HCT116 (cell line): ENCODE measurements around the gene CD96. TPM values are rescaled to one million over a fixed set of nuclear protein-coding genes. Genes with fewer than 3 reads are reported as not detected.

ENCODE experiments used
- ATAC-seq: fragments of 200-7000 bp; cut with Tn5 transposase; 2 replicates; pipeline ENCODE4 v1.9.1; 2020; ENCODE audit warnings: mild to moderate bottlenecking, moderate library complexity
- BruUV-seq: library from RNA; stranded (reverse); fragments of 400-500 nt; replicated peaks from 2 replicates; lab custom pipeline; 2021; lab: Mats Ljungman, UMichigan
- CTCF ChIA-PET: fragments of 300-600 bp; sonication (Branson Sonifier 250); formaldehyde crosslinking; loops from one replicate; lab custom pipeline; 2021; ENCODE audit warnings: antibody characterized with exemption; lab: Charles Lee
- POLR2A ChIA-PET: fragments of 300-600, 350-600 bp; sonication (Branson Sonifier 250); formaldehyde crosslinking; loops from one replicate; lab custom pipeline; 2021; ENCODE audit warnings: antibody characterized with exemption; lab: Charles Lee
- RAD21 ChIA-PET, 2 experiments: fragments of 300-600 bp; sonication (Branson Sonifier 250); formaldehyde crosslinking; loops; one replicate each; lab custom pipeline; 2023; ENCODE audit warnings: low total read pairs in 2 of 2; ENCODE audit not compliant: uncharacterized antibody in 2 of 2, unreplicated experiment in 2 of 2, low non-redundant PET in 1 of 2; lab: Charles Lee
- DNase-seq: peaks from one replicate; pipeline ENCODE4 v3.0.0-alpha.2; 2010; ENCODE audit warnings: low read depth, low spot score
- H2AFZ ChIP-seq: fragments of 200-600 bp; shearing (Covaris generic), sonication (generic); 2 replicates; pipeline ENCODE4 v1.6.1; 2017; ENCODE audit warnings: low read depth, mixed run types, mixed read lengths, antibody characterized with exemption, low read length; ENCODE audit not compliant: poor library complexity, severe bottlenecking
- H3K27ac ChIP-seq: 2 replicates; pipeline ENCODE4 v1.5.1; 2012; ENCODE audit warnings: low read depth, low read length
- H3K27me3 ChIP-seq: fragments of 200-600 bp; sonication (generic); 2 replicates; pipeline ENCODE4 v1.6.1; 2016; ENCODE audit warnings: mixed run types, low read length, mixed read lengths; ENCODE audit not compliant: insufficient read depth
- H3K36me3 ChIP-seq, 2 experiments: fragments of 200-500 bp in 1 of 2; fragments of 200-600 bp in 1 of 2; sonication (Bioruptor generic) in 1 of 2; sonication (generic) in 1 of 2; 2 replicates each; pipeline versions ENCODE4 v1.5.1 to v1.6.1; 2014 to 2016; ENCODE audit warnings: low read length in 2 of 2, inconsistent platforms in 1 of 2, mixed read lengths in 1 of 2, mixed run types in 1 of 2; ENCODE audit not compliant: insufficient read depth in 2 of 2, control insufficient read depth in 1 of 2
- H3K4me1 ChIP-seq, 2 experiments: fragments of 200-600 bp in 1 of 2; sonication (generic) in 1 of 2; 2 replicates each; pipeline versions ENCODE4 v1.5.1 to v1.6.1; 2012 to 2017; ENCODE audit warnings: low read length in 2 of 2, inconsistent platforms in 1 of 2, mild to moderate bottlenecking in 1 of 2, mixed read lengths in 1 of 2, mixed run types in 1 of 2, moderate library complexity in 1 of 2; ENCODE audit not compliant: insufficient read depth in 2 of 2, control insufficient read depth in 1 of 2
- H3K4me2 ChIP-seq: fragments of 200-600 bp; sonication (generic); 2 replicates; pipeline ENCODE4 v1.6.1; 2017; ENCODE audit warnings: mixed run types, low read length, mixed read lengths
- H3K4me3 ChIP-seq, 2 experiments: fragments of 200-600 bp in 1 of 2; sonication (generic) in 1 of 2; replicated peaks in 1 of 2; 2 replicates each; pipeline ENCODE4 v1.5.1; 2011 to 2016; ENCODE audit warnings: low read length in 2 of 2, control low read depth in 1 of 2, low read depth in 1 of 2, mild to moderate bottlenecking in 1 of 2, mixed read lengths in 1 of 2, mixed run types in 1 of 2
- H3K79me2 ChIP-seq: fragments of 200-600 bp; sonication (generic); 2 replicates; pipeline ENCODE4 v1.6.1; 2017; ENCODE audit warnings: mild to moderate bottlenecking, mixed run types, low read length, moderate library complexity, mixed read lengths; ENCODE audit not compliant: insufficient read depth
- H3K9ac ChIP-seq: fragments of 200-600 bp; sonication (generic); 2 replicates; pipeline ENCODE4 v1.6.1; 2016; ENCODE audit warnings: low read length, mixed read lengths
- H3K9me2 ChIP-seq: fragments of 200-600 bp; sonication (generic), shearing (Covaris generic); 2 replicates; pipeline ENCODE4 v1.6.1; 2017; ENCODE audit warnings: mixed run types, mild to moderate bottlenecking, moderate library complexity; ENCODE audit not compliant: insufficient read depth
- H3K9me3 ChIP-seq, 2 experiments: fragments of 200-500 bp in 1 of 2; fragments of 200-600 bp in 1 of 2; sonication (Bioruptor generic) in 1 of 2; sonication (generic) in 1 of 2; 2 replicates each; pipeline ENCODE4 v1.6.1; 2014 to 2017; ENCODE audit warnings: low read length in 2 of 2, mixed read lengths in 2 of 2, inconsistent platforms in 1 of 2, low read depth in 1 of 2, mild to moderate bottlenecking in 1 of 2, mixed run types in 1 of 2, moderate library complexity in 1 of 2; ENCODE audit not compliant: control insufficient read depth in 1 of 2, insufficient read depth in 1 of 2
- H4K20me1 ChIP-seq: fragments of 200-600 bp; sonication (generic), shearing (Covaris generic); 2 replicates; pipeline ENCODE4 v1.6.1; 2017; ENCODE audit warnings: mixed run types, mild to moderate bottlenecking, moderate library complexity; ENCODE audit not compliant: insufficient read depth
- EGR1 ChIP-seq: IDR thresholded peaks from 2 replicates; pipeline ENCODE4 v1.6.1; 2012; ENCODE audit warnings: low read depth
- EZH2phosphoT487 ChIP-seq: fragments of 200-600 bp; IDR thresholded peaks from 2 replicates; pipeline ENCODE4 v1.6.1; 2018; ENCODE audit warnings: antibody characterized with exemption, borderline replicate concordance
- POLR2A ChIP-seq: IDR thresholded peaks from 2 replicates; pipeline ENCODE4 v1.7.0; 2011; ENCODE audit warnings: borderline replicate concordance; ENCODE audit not compliant: insufficient read depth, insufficient read length; ENCODE audit errors: extremely low read depth
- POLR2AphosphoS5 ChIP-seq: IDR thresholded peaks from 2 replicates; pipeline ENCODE4 v1.6.1; 2011; ENCODE audit warnings: mild to moderate bottlenecking, low read depth, low read length, moderate library complexity
- SP1 ChIP-seq: IDR thresholded peaks from 2 replicates; pipeline ENCODE4 v1.6.1; 2012; ENCODE audit warnings: low read depth
- ZNF274 ChIP-seq: fragments of 200-500 bp; sonication (Bioruptor generic); IDR thresholded peaks from 2 replicates; pipeline ENCODE4 v1.6.1; 2014; ENCODE audit warnings: mild to moderate bottlenecking, low read depth, low read length, inconsistent platforms
- intact Hi-C: fragments of 100-400 bp; cut with micrococcal nuclease; formaldehyde crosslinking; loops from 2 replicates; pipeline ENCODE4 v1.10.0; 2022
- total RNA-seq: library from RNA; stranded (reverse); gene quantifications from one replicate; pipeline ENCODE4 v1.2.1, GENCODE V29; 2021; ENCODE audit not compliant: unreplicated experiment
- TF ChIP-seq, protein P1 (sequence below): IDR thresholded peaks from 2 replicates; pipeline ENCODE4 v1.6.1; 2012
- TF ChIP-seq, protein P2 (sequence below): IDR thresholded peaks from 2 replicates; pipeline ENCODE4 v1.6.1; 2011; ENCODE audit warnings: mild to moderate bottlenecking, low read length, moderate library complexity; ENCODE audit not compliant: insufficient replicate concordance; ENCODE audit errors: extremely low read depth

CD96 gene
- total RNA-seq, 1 experiment from 2014 or later: 0.42 TPM

DNA sequence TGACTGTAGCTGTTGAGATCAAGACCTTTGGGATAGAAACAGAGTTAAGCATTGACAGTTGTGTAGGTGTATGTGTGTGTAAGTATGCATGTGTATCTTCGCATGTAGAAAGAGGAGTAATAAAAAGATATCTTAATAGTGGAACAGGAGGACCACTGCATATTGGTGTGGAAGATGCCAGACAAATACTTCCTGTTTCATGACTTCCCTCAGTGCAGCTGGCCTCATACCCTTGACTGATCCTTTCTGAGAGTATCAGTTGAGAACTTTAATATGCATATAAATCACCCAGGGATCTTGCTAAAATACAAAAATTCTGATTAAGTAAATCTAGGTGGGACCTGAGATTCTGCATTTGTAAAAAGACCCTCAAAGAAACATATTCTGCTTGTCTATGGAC is 61.7 kb downstream of the CD96 start:
- intact Hi-C loops: no loop called here
- Histone ChIP-seq H3K4me1 (peaks cover 0 to 39% of the 10 kb centered on the region in 2 experiments; a peak in 2 of 4 replicates), H3K4me3 (no peak overlapping the region), H3K79me2 (no peaks in the 10 kb centered on the region), H3K9ac (no peak overlapping the region), H3K4me2 (no peak overlapping the region), H3K27me3 (no peaks in the 10 kb centered on the region), H4K20me1 (no peaks in the 10 kb centered on the region), H2AFZ (no peak overlapping the region), H3K36me3 (no peaks in the 10 kb centered on the region), H3K9me2 (no peaks in the 10 kb centered on the region), H3K9me3 (no peaks in the 10 kb centered on the region), H3K27ac (no peak overlapping the region)
- ATAC-seq (no peak), DNase-seq (no peak)
- no TSS peak for BruUV-seq
- TF ChIP-seq EGR1 (no peak), SP1 (no peak), POLR2AphosphoS5 (no peak), ZNF274 (no peak)
- ChIA-PET CTCF (no interaction called here), RAD21 (no interaction called here), POLR2A (no interaction called here)

DNA sequence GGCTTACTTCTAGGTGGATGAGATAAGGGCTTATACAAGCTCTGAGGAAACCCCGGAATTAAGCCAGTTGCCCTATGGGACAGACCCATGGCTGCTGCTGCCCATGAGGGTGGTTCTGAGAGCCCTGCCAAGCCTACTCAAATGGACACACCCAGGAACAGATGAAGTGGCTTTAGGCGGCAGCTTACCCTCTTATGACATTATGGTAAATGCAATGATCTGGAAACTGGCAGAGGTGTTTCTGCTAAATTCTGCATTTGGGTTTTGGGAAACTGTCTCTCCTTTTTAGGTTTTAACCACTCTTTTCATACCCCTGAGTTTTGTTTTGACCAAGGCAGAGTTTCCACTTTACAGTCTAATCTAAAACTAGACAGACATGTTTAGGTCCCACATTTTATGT is 62.1 kb downstream of the CD96 start:
- Histone ChIP-seq H3K9ac (no peak overlapping the region), H3K4me3 (no peak overlapping the region), H3K4me1 (peaks cover 0 to 43% of the 10 kb centered on the region in 2 experiments; a peak in 2 of 4 replicates), H3K9me3 (no peaks in the 10 kb centered on the region), H3K4me2 (no peak overlapping the region), H4K20me1 (no peaks in the 10 kb centered on the region), H3K9me2 (no peaks in the 10 kb centered on the region), H3K79me2 (no peaks in the 10 kb centered on the region)
- ATAC-seq: no peak
- POLR2A ChIA-PET: no interaction called here
- TF ChIP-seq, protein P1, sequence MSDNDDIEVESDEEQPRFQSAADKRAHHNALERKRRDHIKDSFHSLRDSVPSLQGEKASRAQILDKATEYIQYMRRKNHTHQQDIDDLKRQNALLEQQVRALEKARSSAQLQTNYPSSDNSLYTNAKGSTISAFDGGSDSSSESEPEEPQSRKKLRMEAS: no peak
- no peak for TF ChIP-seq EZH2phosphoT487
- no peak for TF ChIP-seq POLR2AphosphoS5
- no peak for TF ChIP-seq POLR2A
- TF ChIP-seq, protein P2, sequence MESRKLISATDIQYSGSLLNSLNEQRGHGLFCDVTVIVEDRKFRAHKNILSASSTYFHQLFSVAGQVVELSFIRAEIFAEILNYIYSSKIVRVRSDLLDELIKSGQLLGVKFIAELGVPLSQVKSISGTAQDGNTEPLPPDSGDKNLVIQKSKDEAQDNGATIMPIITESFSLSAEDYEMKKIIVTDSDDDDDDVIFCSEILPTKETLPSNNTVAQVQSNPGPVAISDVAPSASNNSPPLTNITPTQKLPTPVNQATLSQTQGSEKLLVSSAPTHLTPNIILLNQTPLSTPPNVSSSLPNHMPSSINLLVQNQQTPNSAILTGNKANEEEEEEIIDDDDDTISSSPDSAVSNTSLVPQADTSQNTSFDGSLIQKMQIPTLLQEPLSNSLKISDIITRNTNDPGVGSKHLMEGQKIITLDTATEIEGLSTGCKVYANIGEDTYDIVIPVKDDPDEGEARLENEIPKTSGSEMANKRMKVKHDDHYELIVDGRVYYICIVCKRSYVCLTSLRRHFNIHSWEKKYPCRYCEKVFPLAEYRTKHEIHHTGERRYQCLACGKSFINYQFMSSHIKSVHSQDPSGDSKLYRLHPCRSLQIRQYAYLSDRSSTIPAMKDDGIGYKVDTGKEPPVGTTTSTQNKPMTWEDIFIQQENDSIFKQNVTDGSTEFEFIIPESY: no peak
- TF ChIP-seq, all 23 proteins: peak for 0
- Histone ChIP-seq H3K27me3 (no peaks in the 10 kb centered on the region), H2AFZ (no peak overlapping the region), H3K36me3 (no peaks in the 10 kb centered on the region), H3K27ac (no peak overlapping the region)
- intact Hi-C loops: no loop called here
- RAD21 ChIA-PET: interaction anchor here in 1 of 2 experiments (0.6 kb wide), 1 partner anchor 427 kb away, joined by 3 read pairs; no protein-coding TSS in a partner anchor
- no TSS peak for BruUV-seq
- DNase-seq: no peak
- CTCF ChIA-PET: no interaction called here
